Ishikawa (cell line): ENCODE data around the gene SLC13A1.

ENCODE experiments used
- CEBPB ChIP-seq: IDR thresholded peaks from 2 replicates; pipeline ENCODE4 v1.6.1; 2012
- CREB1 ChIP-seq: IDR thresholded peaks from 2 replicates; pipeline ENCODE4 v1.6.1; 2012; ENCODE audit warnings: low read depth
- EGR1 ChIP-seq: IDR thresholded peaks from 2 replicates; pipeline ENCODE4 v1.6.1; 2012
- EP300 ChIP-seq: IDR thresholded peaks from 2 replicates; pipeline ENCODE4 v1.6.1; 2012; ENCODE audit warnings: borderline replicate concordance
- FOXM1 ChIP-seq: IDR thresholded peaks from 2 replicates; pipeline ENCODE4 v1.6.1; 2012; ENCODE audit warnings: low read depth, borderline replicate concordance
- NFIC ChIP-seq: IDR thresholded peaks from 2 replicates; pipeline ENCODE4 v1.6.1; 2012
- RAD21 ChIP-seq: IDR thresholded peaks from 2 replicates; pipeline ENCODE4 v1.6.1; 2012; ENCODE audit warnings: low read depth
- REST ChIP-seq: IDR thresholded peaks from 2 replicates; pipeline ENCODE4 v1.6.1; 2012; ENCODE audit warnings: low read depth, mild to moderate bottlenecking
- TAF1 ChIP-seq: IDR thresholded peaks from 2 replicates; pipeline ENCODE4 v1.6.1; 2012; ENCODE audit warnings: low read depth, mild to moderate bottlenecking
- TCF12 ChIP-seq: IDR thresholded peaks from 2 replicates; pipeline ENCODE4 v1.6.1; 2012; ENCODE audit warnings: low read depth
- TEAD4 ChIP-seq: IDR thresholded peaks from 2 replicates; pipeline ENCODE4 v1.6.1; 2012
- USF1 ChIP-seq: IDR thresholded peaks from 2 replicates; pipeline ENCODE4 v1.6.1; 2012
- YY1 ChIP-seq: IDR thresholded peaks from 2 replicates; pipeline ENCODE4 v1.6.1; 2012; ENCODE audit warnings: low read depth
- ZBTB7A ChIP-seq: IDR thresholded peaks from 2 replicates; pipeline ENCODE4 v1.6.1; 2012; ENCODE audit warnings: low read depth
- TF ChIP-seq, protein P1 (sequence below): IDR thresholded peaks from 2 replicates; pipeline ENCODE4 v1.6.1; 2012

SLC13A1 gene

GRCh38 chr7:123131140-123131539 lies 68.6 kb downstream of the SLC13A1 start:
- TF ChIP-seq EP300 (no peak), FOXM1 (no peak), USF1 (no peak), ZBTB7A (no peak), EGR1 (no peak), CEBPB (no peak), NFIC (no peak), REST (no peak), CREB1 (no peak), RAD21 (no peak), YY1 (no peak)
- TF ChIP-seq, protein P1, sequence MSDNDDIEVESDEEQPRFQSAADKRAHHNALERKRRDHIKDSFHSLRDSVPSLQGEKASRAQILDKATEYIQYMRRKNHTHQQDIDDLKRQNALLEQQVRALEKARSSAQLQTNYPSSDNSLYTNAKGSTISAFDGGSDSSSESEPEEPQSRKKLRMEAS = no peak

DNA sequence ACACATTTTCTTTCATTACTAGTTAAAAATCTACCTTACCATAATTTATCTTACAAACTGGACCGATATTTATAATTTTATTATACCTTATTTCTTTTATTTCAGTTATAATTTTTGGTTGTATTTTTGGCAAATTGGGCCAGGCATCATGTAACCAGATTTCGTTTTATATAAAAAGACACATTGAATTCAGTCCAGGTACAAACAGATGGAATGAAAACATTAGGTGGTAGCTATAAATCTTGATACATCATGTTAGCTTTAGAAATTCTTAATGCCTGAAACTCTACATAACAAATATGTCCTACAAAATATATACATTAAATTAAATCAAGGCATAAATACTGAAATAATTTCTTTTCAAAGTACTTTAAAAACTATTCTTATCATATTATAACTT lies 73.1 kb downstream of the SLC13A1 start:
- TF ChIP-seq CEBPB (no peak), REST (no peak), EGR1 (no peak), EP300 (no peak), NFIC (no peak), TEAD4 (no peak), FOXM1 (no peak), TAF1 (no peak), TCF12 (no peak), YY1 (no peak), RAD21 (no peak), ZBTB7A (no peak)
- TF ChIP-seq, protein P1 = no peak

DNA sequence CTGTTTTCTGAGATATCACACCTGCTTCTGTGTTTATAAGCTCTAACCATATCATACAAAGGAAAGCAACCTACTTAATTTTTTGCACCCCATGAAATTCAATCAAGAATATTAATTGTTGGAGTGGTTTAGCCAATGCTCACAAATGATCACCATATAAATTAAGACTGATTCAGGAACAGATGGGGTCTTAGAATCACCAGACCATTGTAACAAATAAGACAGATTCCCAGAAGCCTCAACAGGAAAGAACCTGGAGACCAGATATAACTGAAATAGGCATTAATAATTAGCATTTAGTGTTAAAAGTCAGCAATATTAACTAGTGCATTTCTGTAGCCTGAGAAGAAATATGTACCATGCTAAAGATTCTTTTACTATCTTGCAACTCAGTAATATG lies 73.6 kb downstream of the SLC13A1 start:
- TF ChIP-seq USF1 (no peak), EP300 (no peak), ZBTB7A (no peak), TEAD4 (no peak), CREB1 (no peak), CEBPB (no peak), EGR1 (no peak), TCF12 (no peak), YY1 (no peak), NFIC (no peak), REST (no peak)
- TF ChIP-seq, protein P1 = no peak

GRCh38 chr7:123125231-123125630 lies 74.5 kb downstream of the SLC13A1 start:
- TF ChIP-seq NFIC (no peak), TAF1 (no peak), YY1 (no peak), EGR1 (no peak), CREB1 (no peak), TCF12 (no peak), FOXM1 (no peak), USF1 (no peak), TEAD4 (no peak), CEBPB (no peak), RAD21 (no peak), ZBTB7A (no peak), EP300 (no peak), REST (no peak)
- TF ChIP-seq, protein P1 = no peak
